GM18498 (cell line): Measurements from ENCODE around the gene PXDC1.

Experiments
- ATAC-seq: cut with Tn5 transposase; IDR thresholded peaks from one replicate; pipeline ENCODE4 v1.9.1; 2021; ENCODE audit warnings: mild to moderate bottlenecking, moderate library complexity; ENCODE audit not compliant: unreplicated experiment

PXDC1 gene, protein sequence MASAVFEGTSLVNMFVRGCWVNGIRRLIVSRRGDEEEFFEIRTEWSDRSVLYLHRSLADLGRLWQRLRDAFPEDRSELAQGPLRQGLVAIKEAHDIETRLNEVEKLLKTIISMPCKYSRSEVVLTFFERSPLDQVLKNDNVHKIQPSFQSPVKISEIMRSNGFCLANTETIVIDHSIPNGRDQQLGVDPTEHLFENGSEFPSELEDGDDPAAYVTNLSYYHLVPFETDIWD

GRCh38 chr6:3751077-3751729 is at the start of gene PXDC1:
TSS of gene PXDC1 (minus strand) at chr6:3751713. CDS start at chr6:3751531, 182 bp downstream.
- ATAC-seq = peak; percentile 8

DNA sequence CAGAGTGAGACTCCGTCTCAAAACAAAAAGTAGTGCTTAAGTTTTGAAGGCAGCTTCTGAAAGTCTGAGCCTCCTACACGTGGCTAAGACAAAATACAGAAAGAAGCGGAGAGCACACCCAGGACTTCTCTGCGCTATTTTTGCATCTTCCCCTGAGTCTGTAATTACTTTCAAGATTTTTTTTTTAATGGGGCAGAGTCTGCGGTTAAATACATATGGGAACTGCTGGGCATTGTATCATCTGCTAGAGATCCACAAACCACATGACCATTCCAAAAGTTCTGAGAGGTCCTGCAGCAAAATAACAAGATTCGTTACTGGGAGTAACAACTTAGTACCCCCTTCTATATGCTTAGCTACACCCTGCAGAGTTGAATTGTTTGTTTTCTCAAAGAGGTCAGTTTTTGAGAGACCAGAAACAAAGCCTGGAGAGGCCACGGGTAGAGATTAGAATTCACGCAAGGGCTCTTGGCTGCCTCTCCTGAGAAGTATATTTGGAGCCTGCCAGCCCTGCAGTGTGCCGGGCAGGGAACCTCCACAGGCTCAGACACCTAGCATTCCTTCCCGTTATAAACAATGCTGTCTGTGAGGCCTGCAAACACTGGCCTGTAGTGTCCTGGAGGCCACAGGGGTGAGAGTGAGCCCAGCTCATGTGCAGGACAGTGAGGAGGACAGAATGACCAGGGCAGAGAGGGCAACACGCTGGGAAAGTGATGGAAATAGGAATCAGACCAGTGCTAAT is 49.5 kb upstream of the PXDC1 start:
- ATAC-seq = no peak

GRCh38 chr6:3799719-3800118 is 48.2 kb upstream of the PXDC1 start:
- no peak for ATAC-seq

- ATAC-seq = no peak
These were observed 46.8 kb upstream of the PXDC1 start for GRCh38 chr6:3798055-3798919.

DNA sequence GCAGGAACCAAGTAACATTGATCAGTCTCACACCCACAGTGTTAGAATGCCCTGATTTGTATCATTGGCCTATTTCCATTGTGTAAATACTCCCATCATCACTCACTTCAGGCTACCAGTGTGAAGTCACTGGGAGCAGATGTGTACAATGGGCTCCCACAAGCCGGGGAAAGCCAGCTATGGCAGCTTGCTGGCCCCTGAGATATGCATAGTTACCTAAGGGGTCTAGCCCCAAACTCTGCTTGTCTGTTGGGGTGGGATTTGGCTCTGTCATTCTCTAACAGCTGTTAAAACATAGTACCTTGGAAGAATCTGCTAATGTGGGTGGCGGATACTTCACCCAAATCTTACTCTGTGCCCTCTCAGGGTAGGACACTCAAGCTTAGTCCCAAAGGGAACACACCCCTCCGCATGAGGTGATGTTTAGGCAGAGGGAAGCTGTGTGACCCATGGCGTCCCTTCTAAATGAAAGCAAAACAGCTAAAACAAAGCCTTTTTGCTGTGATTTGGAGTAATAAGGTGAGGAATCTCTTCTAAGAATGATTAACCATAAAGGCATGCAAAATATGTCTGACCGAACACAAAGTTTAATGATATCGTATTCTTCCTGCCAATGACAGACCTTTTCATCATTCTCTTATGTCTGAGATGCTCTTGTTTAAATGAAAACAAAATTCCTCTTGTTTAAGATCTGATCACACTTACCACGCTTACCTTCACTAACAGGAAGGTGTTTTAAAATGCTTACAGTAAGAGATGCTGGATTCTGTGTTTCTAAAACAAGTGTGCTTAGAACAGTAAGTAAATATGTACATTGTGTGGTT is 45.9 kb upstream of the PXDC1 start:
- ATAC-seq = no peak

DNA sequence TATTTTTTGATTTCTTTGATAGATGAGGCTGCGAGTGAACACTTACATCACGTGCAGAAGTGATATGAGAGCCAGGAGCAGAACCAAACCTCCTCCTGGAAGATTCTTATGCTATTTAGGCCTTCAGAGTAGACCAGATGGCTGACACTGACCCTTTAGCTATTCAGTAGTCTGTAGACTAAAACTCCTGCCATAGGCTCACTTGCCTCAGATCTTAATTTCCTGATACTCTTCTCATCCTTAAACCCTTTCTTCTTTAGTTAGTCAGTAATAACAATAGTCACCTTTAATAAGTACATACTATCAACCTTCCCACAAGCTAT is 45.2 kb upstream of the PXDC1 start:
- ATAC-seq = no peak

DNA sequence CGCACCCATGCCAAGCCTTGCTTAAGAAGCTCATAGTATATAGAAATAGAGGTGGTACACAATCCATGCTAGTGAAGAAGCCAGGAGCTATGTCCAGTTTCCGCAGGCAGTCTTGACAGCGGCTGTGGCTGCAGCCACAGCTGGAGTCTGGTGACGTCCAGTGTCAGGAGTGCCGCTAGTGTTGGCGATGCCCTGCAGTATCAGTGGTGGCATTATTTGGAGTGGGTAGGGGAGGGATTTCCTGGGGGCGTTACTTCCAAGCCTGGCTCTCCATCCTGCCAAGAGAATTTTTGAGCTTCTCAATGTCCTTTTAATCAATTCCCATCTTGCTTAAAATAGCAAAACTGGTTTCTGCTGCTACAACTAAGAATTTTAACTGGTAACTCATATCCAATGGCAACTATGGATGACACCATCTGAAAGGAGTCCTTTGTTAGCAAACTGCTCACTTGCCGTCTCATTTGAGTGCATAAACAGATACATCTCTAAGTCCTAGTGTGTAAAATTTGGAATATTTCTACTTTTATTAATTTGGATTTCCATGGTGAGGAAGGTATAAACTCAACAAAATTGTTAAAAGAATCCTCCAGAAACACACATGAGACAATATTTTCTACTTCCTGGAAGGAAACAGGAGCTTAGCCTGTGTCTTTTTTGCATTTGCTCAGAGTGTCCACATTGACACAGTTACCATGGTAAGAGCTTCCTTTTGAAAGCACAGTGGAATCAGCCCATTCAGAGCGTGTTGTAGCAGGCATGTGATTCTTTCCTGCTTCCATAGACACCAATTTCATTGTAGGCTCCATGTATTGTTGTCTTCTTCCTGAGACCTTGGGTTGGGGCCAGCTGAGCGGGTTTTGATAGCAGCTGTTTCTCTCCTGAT is 44.6 kb upstream of the PXDC1 start:
- no peak for ATAC-seq

DNA sequence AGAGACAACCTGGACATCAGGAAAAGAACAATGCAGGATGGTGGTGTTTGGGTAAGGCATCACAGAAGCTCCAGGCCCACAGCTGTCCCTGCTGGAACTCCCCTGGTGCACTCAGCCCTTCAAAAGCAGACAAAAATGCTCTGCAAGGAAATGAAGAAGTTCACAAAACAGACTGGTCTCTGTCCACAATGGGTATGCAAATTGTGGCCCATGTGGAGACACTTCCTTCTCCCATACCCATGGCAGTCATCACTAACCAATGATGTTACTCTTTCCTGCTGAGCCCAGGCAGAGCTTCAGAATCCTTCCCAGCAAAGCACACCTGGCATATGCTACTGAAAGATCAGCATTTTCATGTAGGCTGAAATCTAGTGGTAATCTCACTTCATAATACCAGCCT is 42.6 kb upstream of the PXDC1 start:
- peak; percentile 78 for ATAC-seq

DNA sequence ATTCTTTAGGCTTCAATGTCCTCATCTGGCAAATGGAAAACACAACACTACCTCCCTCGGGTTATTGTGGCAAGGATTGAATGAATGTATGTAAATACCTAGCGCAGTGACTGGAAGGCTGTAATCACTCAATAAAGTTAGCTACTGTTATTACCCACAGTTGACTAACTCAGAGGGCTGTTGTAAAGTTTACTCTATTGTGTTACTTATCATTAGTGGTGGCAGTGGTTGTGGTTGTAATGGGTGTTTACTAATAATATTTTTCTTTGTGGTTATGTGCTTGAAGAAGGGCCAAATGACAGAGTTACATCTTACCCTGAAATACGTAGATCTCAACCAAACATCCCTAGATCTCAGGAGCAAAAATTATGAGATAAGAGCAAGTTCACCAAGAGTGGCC is 42.0 kb upstream of the PXDC1 start:
- ATAC-seq = peak; percentile 17

DNA sequence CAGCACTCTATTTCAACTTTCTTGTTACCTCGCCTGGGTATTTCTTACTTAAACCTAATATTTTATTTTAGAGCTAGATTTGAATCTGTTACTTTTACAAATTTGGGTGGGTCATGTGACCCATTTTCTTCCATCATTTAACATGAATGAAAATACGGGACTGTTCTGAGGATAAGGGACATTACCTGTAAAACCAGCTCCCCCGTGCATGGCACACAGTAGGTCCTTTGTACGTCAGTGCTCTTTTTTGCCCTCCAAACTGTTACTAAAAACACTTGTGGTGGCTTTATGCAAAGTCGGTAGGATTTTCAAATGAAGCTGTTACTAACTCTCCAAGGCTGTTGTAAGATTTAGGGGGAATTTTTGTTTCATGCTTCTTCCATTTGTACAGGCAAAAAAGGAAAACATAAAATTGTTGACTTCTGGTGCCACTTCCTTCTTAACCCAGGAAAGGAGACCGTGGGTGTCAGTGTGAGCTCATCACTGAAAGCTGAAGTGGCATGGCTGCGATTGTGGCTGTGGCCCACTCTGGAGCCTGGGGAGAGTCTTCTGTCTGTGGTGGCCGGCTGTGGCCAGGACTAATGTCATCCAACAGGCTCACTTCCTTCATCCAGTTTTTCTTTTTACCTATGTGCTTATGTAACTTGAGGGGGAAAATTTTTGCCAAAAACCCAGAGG is 40.2 kb upstream of the PXDC1 start:
- no peak for ATAC-seq

DNA sequence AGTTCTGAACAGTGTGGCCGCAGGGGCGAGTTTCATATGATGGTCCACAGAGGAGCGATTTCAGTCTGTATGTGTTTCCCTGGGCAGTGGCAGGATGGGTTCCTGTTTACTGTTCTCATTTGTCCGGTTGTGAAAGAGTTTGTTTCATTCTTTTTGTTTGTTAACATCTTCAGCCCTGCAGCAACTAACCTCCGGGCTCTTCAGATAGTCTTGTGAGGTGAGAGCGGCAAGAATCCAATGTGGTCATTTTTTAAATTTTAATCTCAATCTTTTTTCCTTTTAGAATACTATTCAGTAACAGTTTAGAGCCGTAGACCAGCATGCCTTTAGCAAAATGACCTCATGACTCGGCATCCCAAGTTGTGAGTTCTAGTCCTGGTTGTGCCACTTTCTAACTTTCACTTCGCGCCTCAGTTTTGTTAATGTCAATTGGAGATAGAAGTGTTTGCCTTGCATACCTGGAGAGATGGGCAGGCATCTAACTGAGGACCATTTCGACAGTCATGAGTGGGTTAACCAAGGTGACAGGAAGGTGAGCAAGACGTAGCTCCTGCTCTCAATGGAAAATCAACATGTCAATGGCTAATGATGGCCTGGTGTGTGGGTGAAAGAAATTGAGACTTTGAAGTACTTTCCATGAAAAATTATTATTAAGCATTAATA is 38.5 kb upstream of the PXDC1 start:
- ATAC-seq = no peak

- ATAC-seq = no peak
These were observed 37.7 kb upstream of the PXDC1 start for GRCh38 chr6:3789018-3789895.

- no peak for ATAC-seq
These were observed 37.0 kb upstream of the PXDC1 start for GRCh38 chr6:3788408-3789017.

DNA sequence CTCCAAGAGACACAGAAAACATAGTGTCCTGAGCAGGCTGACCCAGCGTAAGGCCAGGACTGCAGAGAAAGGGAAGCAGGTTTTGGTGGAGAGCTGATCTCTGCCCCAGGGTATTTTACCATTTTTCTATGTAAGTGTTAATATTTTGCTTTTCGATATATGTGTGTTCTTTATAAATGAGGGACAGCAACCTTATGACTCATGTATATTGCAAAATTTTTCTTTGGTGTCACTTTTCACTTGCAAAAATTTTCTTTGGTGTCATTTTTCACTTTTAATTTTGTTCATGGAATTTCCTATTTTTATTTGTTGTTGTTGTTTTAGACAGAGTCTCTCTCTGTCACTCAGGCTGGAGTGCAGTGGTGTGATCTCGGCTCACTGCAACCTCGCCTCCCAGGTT is 34.6 kb upstream of the PXDC1 start:
- ATAC-seq = no peak

DNA sequence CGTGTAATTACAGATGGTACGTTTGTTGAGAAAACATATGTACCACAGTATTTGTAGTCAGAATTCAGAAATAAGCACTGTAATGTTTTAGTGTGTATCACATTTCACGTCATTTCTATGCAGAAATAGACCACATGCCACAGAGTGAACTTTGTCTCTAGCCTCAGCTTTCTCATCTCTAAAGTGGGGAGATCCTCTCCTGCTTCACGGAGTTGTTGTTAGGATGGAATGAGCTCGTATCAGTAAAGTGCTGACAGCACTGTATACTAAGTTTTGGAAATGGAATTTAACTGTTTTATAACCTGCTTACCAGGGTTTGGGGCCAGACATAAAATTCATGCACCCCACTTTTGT is 34.2 kb upstream of the PXDC1 start:
- no peak for ATAC-seq

- no peak for ATAC-seq
These were observed 33.6 kb upstream of the PXDC1 start for GRCh38 chr6:3784885-3785744.
